Motor neuron (in vitro differentiated cells): ENCODE data around the gene SLC25A44. TPM values are rescaled to one million over a fixed set of nuclear protein-coding genes. Genes with fewer than 3 reads are reported as not detected.
A peak's percentile ranks its signal among the peaks of the same experiment; 100 is the strongest.

Experiments
- ATAC-seq, 8 experiments: fragments of 200-7000 bp; cut with Tn5 transposase; replicated peaks in 6 of 8; 2 replicates each; pipeline ENCODE4 v1.8.0; 2021; ENCODE audit warnings: mild to moderate bottlenecking in 8 of 8, moderate library complexity in 8 of 8
- H3K27ac ChIP-seq, 2 donors: fragments of 250-450 bp; sonication (Bioruptor Pico); 2 replicates each; pipeline ENCODE4 v1.9.0; 2021; ENCODE audit warnings: antibody characterized with exemption in 2 of 2, mild to moderate bottlenecking in 2 of 2, moderate library complexity in 1 of 2
- H3K4me1 ChIP-seq, 2 donors: fragments of 250-450 bp; sonication (Bioruptor Pico); replicated peaks in 1 of 2; 2 replicates each; pipeline ENCODE4 v1.6.1; 2021; ENCODE audit warnings: antibody characterized with exemption in 2 of 2, mild to moderate bottlenecking in 2 of 2, moderate library complexity in 1 of 2
- H3K4me3 ChIP-seq, 5 donors: fragments of 250-450 bp; sonication (Bioruptor Pico); 2 replicates each; pipeline ENCODE4 v1.9.0; 2021; ENCODE audit warnings: antibody characterized with exemption in 5 of 5, mild to moderate bottlenecking in 5 of 5, moderate library complexity in 4 of 5
- WGBS, 10 experiments: fragments of 450-650 bp; shearing (Covaris generic); methylation state at CpG; one replicate each; pipeline ENCODE4 v1.0.0; 2022; 5-methylcytosine and 5-hydroxymethylcytosine counted together
- in situ Hi-C, 9 experiments: fragments of 400-800 bp; cut with MboI; loops; one replicate each; pipeline ENCODE4 v1.15.0; 2021; ENCODE audit warnings: low sequenced_read_pairs in 9 of 9, low pct_unique_long_range_greater_than_20kb in 2 of 9; ENCODE audit not compliant: unreplicated experiment in 9 of 9
- total RNA-seq, 8 experiments: library from RNA; unstranded; fragments of 300-600 nt; gene quantifications; 2 replicates each; pipeline versions ENCODE4 v1.2.3 to v1.2.4, GENCODE V29; 2022

SLC25A44 gene
- total RNA-seq, 8 experiments from 2014 or later: 16.5 to 26.8 (median 20.9) TPM

GRCh38 chr1:156195853-156196252, 1.9 kb downstream of the SLC25A44 start:
- in situ Hi-C loops: no loop called here
- 69 to 100% (median 79%) methylated on average over 1 to 4 of the region's 4 CpGs; no CpG with 5 or more reads in 1 of the 10 experiments for WGBS, 10 experiments
- H3K4me1 ChIP-seq: peaks cover 9 to 15% of the 10 kb centered on the region in 2 donors
- H3K27ac ChIP-seq: no peak overlapping the region
- H3K4me3 ChIP-seq: no peak overlapping the region
- ATAC-seq: no peak

GRCh38 chr1:156196445-156196844, 2.5 kb downstream of the SLC25A44 start:
- Histone ChIP-seq H3K4me1 (peaks cover 9 to 15% of the 10 kb centered on the region in 2 donors), H3K4me3 (no peak overlapping the region), H3K27ac (no peak overlapping the region)
- WGBS, 10 experiments: 20 to 100% (median 64%) methylated on average over 1 to 2 of the region's 2 CpGs; no CpG with 5 or more reads in 4 of the 10 experiments
- in situ Hi-C loops: no loop called here
- no peak for ATAC-seq

GRCh38 chr1:156198831-156199349, 5.0 kb downstream of the SLC25A44 start:
- H3K4me1 ChIP-seq: peaks cover 6 to 10% of the 10 kb centered on the region in 2 donors
- 60 to 100% (median 83%) methylated on average over 1 to 3 of the region's 5 CpGs; no CpG with 5 or more reads in 1 of the 10 experiments for WGBS, 10 experiments
- H3K27ac ChIP-seq: no peak overlapping the region
- in situ Hi-C loops: no loop called here
- ATAC-seq: no peak
- H3K4me3 ChIP-seq: no peak overlapping the region

GRCh38 chr1:156200044-156200443, 6.1 kb downstream of the SLC25A44 start:
- peak in 5 of 8 experiments; percentile 15 to 68 (median 34) for ATAC-seq
- 79 to 100% (median 92%) methylated on average over 2 to 8 of the region's 8 CpGs; no CpG with 5 or more reads in 5 of the 10 experiments for WGBS, 10 experiments

GRCh38 chr1:156203331-156203730, 9.4 kb downstream of the SLC25A44 start:
- in situ Hi-C loops: loop anchor here in 2 of 9 experiments (25.0 kb wide), 1 partner anchor 116 kb away; the partner anchor contains the start of gene MEX3A (in 2 of the 2)
- Histone ChIP-seq H3K27ac (no peak overlapping the region), H3K4me1 (no peaks in the 10 kb centered on the region), H3K4me3 (no peak overlapping the region)
- no peak for ATAC-seq

More at GRCh38 chr1:156200044-156200443, 6.1 kb downstream of the SLC25A44 start:
- peaks cover 2 to 5% of the 10 kb centered on the region in 2 donors for H3K4me1 ChIP-seq
- no peak overlapping the region for H3K4me3 ChIP-seq
- in situ Hi-C loops: loop anchor here in 2 of 9 experiments (25.0 kb wide), 1 partner anchor 113 kb away; the partner anchor contains the start of gene MEX3A (in 2 of the 2)
- no peak overlapping the region for H3K27ac ChIP-seq

GRCh38 chr1:156204686-156205085, 10.8 kb downstream of the SLC25A44 start:
- Histone ChIP-seq H3K27ac (no peak overlapping the region), H3K4me3 (no peak overlapping the region), H3K4me1 (no peaks in the 10 kb centered on the region)
- ATAC-seq: no peak
- in situ Hi-C loops: loop anchor here in 2 of 9 experiments (25.0 kb wide), 1 partner anchor 117 kb away; the partner anchor contains the start of gene MEX3A (in 2 of the 2)
- 94 to 100% (median 100%) methylated on average over 1 to 2 of the region's 3 CpGs; no CpG with 5 or more reads in 5 of the 10 experiments for WGBS, 10 experiments

- 88 to 100% (median 100%) methylated on average over 1 to 3 of the region's 3 CpGs; no CpG with 5 or more reads in 5 of the 10 experiments for WGBS, 10 experiments
- in situ Hi-C loops: loop anchor here in 3 of 9 experiments (10.0 to 25.0 kb wide), 2 partner anchors 66 to 124 kb away; partner anchors contain the start of gene MEX3A (in 2 of the 3)
- no peak overlapping the region for H3K27ac ChIP-seq
- no peak overlapping the region for H3K4me3 ChIP-seq
- H3K4me1 ChIP-seq: peaks cover 12% of the 10 kb centered on the region in 2 donors
- ATAC-seq: no peak
These were observed 17.3 kb downstream of the SLC25A44 start for GRCh38 chr1:156211243-156211642.

- Histone ChIP-seq H3K27ac (peak overlapping the region; percentile 98 to 99), H3K4me1 (peaks cover 12% of the 10 kb centered on the region in 2 donors), H3K4me3 (peak overlapping the region; percentile 58 to 82 (median 67))
- in situ Hi-C loops: loop anchor here in 3 of 9 experiments (10.0 to 25.0 kb wide), 2 partner anchors 67 to 125 kb away; partner anchors contain the start of gene MEX3A (in 2 of the 3)
- no peak for ATAC-seq
- WGBS, 10 experiments: 50 to 100% (median 88%) methylated on average over 1 to 9 of the region's 9 CpGs; no CpG with 5 or more reads in 2 of the 10 experiments
These were observed 18.2 kb downstream of the SLC25A44 start for GRCh38 chr1:156212130-156212529.

- in situ Hi-C loops: loop anchor here in 3 of 9 experiments (10.0 to 25.0 kb wide), 2 partner anchors 68 to 126 kb away; partner anchors contain the start of gene MEX3A (in 2 of the 3)
- peak; percentile 93 to 96 (median 95) for ATAC-seq
- Histone ChIP-seq H3K27ac (peak within 1 kb of the TSS; percentile 98 to 99), H3K4me3 (peak within 1 kb of the TSS; percentile 58 to 82 (median 67)), H3K4me1 (peaks cover 12% of the 10 kb centered on the region in 2 donors)
- WGBS, 10 experiments: 0 to 5% (median 1%) methylated on average over 3 to 31 of the region's 61 CpGs; no CpG with 5 or more reads in 3 of the 10 experiments
These were observed 19.1 kb downstream of the SLC25A44 start, which contains the start of gene PMF1 for GRCh38 chr1:156212833-156213643. Gene PMF1, plus strand, starts transcription at chr1:156213007. Its CDS starts 9 bp downstream, at chr1:156213016.

GRCh38 chr1:156213644-156213966, 19.7 kb downstream of the SLC25A44 start:
- ATAC-seq: no peak
- Histone ChIP-seq H3K27ac (peak overlapping the region; percentile 98 to 99), H3K4me1 (peaks cover 12% of the 10 kb centered on the region in 2 donors), H3K4me3 (peak overlapping the region; percentile 58 to 82 (median 67))
- WGBS, 10 experiments: 0 to 73% (median 23%) methylated on average over 1 to 11 of the region's 11 CpGs
- in situ Hi-C loops: loop anchor here in 3 of 9 experiments (10.0 to 25.0 kb wide), 2 partner anchors 69 to 126 kb away; partner anchors contain the start of gene MEX3A (in 2 of the 3)

GRCh38 chr1:156214024-156214748, 20.3 kb downstream of the SLC25A44 start:
- Histone ChIP-seq H3K27ac (peak overlapping the region; percentile 98 to 99), H3K4me3 (peak overlapping the region; percentile 58 to 82 (median 67)), H3K4me1 (peaks cover 12% of the 10 kb centered on the region in 2 donors)
- no peak for ATAC-seq
- WGBS, 10 experiments: 77 to 95% (median 87%) methylated on average over 4 to 16 of the region's 16 CpGs; no CpG with 5 or more reads in 1 of the 10 experiments
- in situ Hi-C loops: loop anchor here in 3 of 9 experiments (10.0 to 25.0 kb wide), 2 partner anchors 69 to 127 kb away; partner anchors contain the start of gene MEX3A (in 2 of the 3)
